Activated CD4-positive, alpha-beta T cell treated with anti-CD3 and anti-CD28 coated beads for 1 hour (primary cell): ENCODE data around the gene ZNF610.

Experiments used
- DNase-seq: peaks from one replicate; pipeline ENCODE4 v3.0.0-alpha.2; 2020

The ZNF610 gene

DNA sequence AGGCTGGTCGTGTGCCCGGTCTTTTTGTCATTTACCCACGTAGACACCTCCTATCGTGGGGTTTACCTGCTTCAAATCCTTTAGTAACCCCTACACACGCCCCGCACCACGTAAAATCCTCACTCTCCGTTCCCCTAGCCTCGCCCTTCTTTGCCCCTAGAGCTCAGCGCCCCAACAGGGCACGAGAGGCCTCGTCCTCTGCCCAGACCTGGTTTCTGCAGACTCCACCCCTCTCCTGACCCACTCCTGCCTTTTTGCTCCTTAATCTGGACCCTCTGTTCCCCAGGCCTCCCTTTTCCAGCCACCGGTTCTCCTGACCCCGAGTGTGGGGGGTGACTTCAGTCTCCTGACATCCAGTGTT is 62.0 kb downstream of the ZNF610 start:
- no peak for DNase-seq

DNA sequence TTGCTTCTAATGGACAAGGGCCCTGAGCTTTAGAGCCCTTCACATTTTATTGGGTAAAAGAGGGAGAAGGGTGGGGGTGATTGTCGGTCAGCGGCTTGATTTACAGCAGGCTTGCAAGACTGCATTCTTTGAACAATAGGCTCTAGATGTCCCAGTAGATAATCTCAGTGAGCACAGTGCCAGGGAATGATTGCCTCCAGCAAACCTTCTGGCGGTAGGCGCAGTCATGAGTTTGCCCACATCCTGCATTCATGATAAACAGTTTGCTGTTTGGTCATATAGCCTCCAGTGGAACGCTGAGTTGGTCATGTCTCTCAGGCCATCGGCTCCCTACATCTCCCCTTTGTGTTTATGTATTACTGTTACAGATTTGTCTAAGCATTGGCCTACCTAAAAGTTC is 74.2 kb downstream of the ZNF610 start:
- DNase-seq: no peak

DNA sequence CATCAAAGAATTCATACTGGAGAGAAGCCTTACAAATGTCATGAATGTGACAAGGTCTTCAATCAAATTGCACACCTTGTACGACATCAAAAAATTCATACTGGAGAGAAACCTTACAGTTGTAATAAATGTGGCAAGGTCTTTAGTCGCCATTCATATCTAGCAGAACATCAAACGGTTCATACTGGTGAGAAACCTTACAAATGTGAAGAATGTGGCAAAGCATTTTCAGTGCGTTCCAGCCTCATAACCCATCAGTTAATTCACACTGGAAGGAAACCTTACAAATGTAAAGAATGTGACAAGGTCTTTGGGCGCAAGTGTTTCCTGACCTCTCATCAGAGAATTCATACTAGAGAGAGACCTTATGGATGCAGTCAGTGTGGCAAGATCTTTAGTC is 79.7 kb downstream of the ZNF610 start:
- DNase-seq: no peak
